ENCODE measurements around the gene ANXA2.

DNA sequence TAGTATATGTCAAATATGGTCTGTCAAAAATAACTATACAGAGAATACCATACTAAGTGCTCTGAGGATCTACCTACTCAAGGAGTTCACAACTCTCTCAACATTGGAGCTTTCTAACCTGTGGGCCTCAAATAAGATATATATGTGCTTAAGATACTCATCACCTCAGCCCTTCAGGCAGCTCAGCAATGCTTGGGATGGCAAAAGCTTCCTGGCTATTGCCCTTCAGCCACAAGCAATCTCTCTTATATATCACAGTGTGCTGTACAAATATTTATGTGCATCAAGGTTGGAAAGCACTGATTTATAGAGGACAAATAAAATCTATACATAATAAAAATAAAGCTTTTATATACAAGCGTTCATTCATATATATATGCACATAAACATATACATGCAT is 40.9 kb upstream of the ANXA2 start:
- TF ChIP-seq, protein P1, sequence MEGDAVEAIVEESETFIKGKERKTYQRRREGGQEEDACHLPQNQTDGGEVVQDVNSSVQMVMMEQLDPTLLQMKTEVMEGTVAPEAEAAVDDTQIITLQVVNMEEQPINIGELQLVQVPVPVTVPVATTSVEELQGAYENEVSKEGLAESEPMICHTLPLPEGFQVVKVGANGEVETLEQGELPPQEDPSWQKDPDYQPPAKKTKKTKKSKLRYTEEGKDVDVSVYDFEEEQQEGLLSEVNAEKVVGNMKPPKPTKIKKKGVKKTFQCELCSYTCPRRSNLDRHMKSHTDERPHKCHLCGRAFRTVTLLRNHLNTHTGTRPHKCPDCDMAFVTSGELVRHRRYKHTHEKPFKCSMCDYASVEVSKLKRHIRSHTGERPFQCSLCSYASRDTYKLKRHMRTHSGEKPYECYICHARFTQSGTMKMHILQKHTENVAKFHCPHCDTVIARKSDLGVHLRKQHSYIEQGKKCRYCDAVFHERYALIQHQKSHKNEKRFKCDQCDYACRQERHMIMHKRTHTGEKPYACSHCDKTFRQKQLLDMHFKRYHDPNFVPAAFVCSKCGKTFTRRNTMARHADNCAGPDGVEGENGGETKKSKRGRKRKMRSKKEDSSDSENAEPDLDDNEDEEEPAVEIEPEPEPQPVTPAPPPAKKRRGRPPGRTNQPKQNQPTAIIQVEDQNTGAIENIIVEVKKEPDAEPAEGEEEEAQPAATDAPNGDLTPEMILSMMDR (conservative IDR thresholded peaks at IDR 0.05; ENCODE audit: low read depth, low read length) = no peak
- TF ChIP-seq EZH2 (IDR thresholded peaks at IDR 0.05; ENCODE audit: low read length, unreplicated experiment) = no peak
